Upper lobe of left lung (tissue), 6 donors: ENCODE results near the gene PTGER4. TPM values are rescaled to one million over a fixed set of nuclear protein-coding genes. Genes with fewer than 3 reads are reported as not detected.

Experiments used
- ATAC-seq, 2 donors: fragments of 200-7000 bp; cut with Tn5 transposase; one replicate each; pipeline ENCODE4 v1.9.1; 2022; ENCODE audit warnings: mild to moderate bottlenecking in 2 of 2, moderate library complexity in 2 of 2; ENCODE audit not compliant: low FRiP score in 2 of 2
- DNase-seq, 2 donors: peaks; one replicate each; pipeline ENCODE4 v3.0.0-alpha.2; 2019 to 2020
- H3K27ac ChIP-seq, 4 donors: fragments of 200-600 bp; sonication (generic); one replicate each; pipeline ENCODE4 v1.5.1; 2016 to 2019
- H3K27me3 ChIP-seq, 4 donors: fragments of 200-600 bp; sonication (generic); one replicate each; pipeline ENCODE4 v1.5.1; 2017 to 2019
- H3K36me3 ChIP-seq, 4 donors: fragments of 200-600 bp; sonication (generic); one replicate each; pipeline ENCODE4 v1.5.1; 2016 to 2019
- H3K4me1 ChIP-seq, 4 donors: fragments of 200-600 bp; sonication (generic); one replicate each; pipeline ENCODE4 v1.5.1; 2018 to 2019
- H3K4me3 ChIP-seq, 4 donors: fragments of 200-600 bp; sonication (generic); one replicate each; pipeline ENCODE4 v1.5.1; 2017 to 2019; ENCODE audit warnings: mild to moderate bottlenecking in 2 of 4, moderate library complexity in 1 of 4
- H3K9me3 ChIP-seq, 4 donors: fragments of 200-600 bp; sonication (generic); one replicate each; pipeline ENCODE4 v1.5.1; 2018 to 2019
- EP300 ChIP-seq, 4 donors: sonication (generic); formaldehyde crosslinking; IDR thresholded peaks; one replicate each; pipeline ENCODE4 v1.5.1; 2017; ENCODE audit warnings: antibody characterized with exemption in 4 of 4, control low read depth in 2 of 4
- POLR2A ChIP-seq, 4 donors: fragments of 450-650 bp; IDR thresholded peaks; one replicate each; pipeline ENCODE4 v1.5.1; 2016 to 2017; ENCODE audit warnings: antibody characterized with exemption in 4 of 4, mild to moderate bottlenecking in 2 of 4
- POLR2AphosphoS5 ChIP-seq, 2 donors: sonication (generic); formaldehyde crosslinking; IDR thresholded peaks; one replicate each; pipeline ENCODE4 v1.5.1; 2017; ENCODE audit warnings: antibody characterized with exemption in 2 of 2
- WGBS, 2 donors: methylation state at CpG; one replicate each; pipeline ENCODE4 v1.1.5; 2017 to 2018; 5-methylcytosine and 5-hydroxymethylcytosine counted together
- total RNA-seq, 6 donors: library from RNA; depleted of rRNA in 4 of 6; stranded (reverse); fragments of >200 nt in 4 of 6; gene quantifications; one replicate each; pipeline versions ENCODE4 v1.1.0 to v1.2.1, GENCODE V29; 2016 to 2021
- TF ChIP-seq, protein P1 (sequence below), 6 experiments: fragments of 450-650 bp in 4 of 6; fragments of 200-600 bp in 2 of 6; sonication (generic) in 2 of 6; IDR thresholded peaks; one replicate each; pipeline ENCODE4 v1.5.1; 2016 to 2019; ENCODE audit warnings: antibody characterized with exemption in 6 of 6
- donor health status: DM: no; HTN: no; CAD: no; lungs with moderate emphysema.
- donor health status: DM: no; HTN: yes; CAD: no; lungs with severe emphysema.

Gene PTGER4
- total RNA-seq, 6 donors from 2014 or later: 33.9 to 64.1 (median 45.8) TPM

DNA sequence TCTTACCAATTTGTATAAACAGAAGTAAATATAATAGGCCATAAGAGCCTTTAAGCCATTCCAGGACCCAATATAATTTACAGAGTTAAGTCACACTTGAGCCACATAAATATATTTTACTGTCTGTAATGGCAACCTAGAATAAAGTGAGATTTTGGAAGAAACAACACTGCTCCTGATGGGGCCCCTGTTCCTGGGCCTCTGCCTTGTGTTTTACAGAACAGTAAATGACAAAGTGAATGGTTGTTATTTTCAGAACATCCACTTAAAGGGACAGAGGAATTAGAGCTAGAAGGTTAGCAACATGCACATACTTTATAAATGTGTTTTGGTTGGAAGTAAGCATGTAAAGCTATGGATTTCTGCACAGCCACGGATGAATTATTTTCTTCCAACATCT lies 3.6 kb downstream of the PTGER4 start:
- Histone ChIP-seq H3K36me3 (no peaks in the 10 kb centered on the region), H3K9me3 (no peaks in the 10 kb centered on the region), H3K4me3 (peak overlapping the region in 3 of 4 donors; percentile 69 to 81 (median 80)), H3K27ac (peak overlapping the region in 3 of 4 donors; percentile 18 to 93 (median 43)), H3K27me3 (peaks cover 0 to 9% (median under 1%) of the 10 kb centered on the region in 4 donors), H3K4me1 (peaks cover 18 to 46% (median 29%) of the 10 kb centered on the region in 4 donors)
- TF ChIP-seq POLR2A (IDR thresholded peaks at IDR 0.05) (no peak), POLR2AphosphoS5 (IDR thresholded peaks at IDR 0.05) (no peak), EP300 (IDR thresholded peaks at IDR 0.05) (no peak)
- TF ChIP-seq, protein P1, sequence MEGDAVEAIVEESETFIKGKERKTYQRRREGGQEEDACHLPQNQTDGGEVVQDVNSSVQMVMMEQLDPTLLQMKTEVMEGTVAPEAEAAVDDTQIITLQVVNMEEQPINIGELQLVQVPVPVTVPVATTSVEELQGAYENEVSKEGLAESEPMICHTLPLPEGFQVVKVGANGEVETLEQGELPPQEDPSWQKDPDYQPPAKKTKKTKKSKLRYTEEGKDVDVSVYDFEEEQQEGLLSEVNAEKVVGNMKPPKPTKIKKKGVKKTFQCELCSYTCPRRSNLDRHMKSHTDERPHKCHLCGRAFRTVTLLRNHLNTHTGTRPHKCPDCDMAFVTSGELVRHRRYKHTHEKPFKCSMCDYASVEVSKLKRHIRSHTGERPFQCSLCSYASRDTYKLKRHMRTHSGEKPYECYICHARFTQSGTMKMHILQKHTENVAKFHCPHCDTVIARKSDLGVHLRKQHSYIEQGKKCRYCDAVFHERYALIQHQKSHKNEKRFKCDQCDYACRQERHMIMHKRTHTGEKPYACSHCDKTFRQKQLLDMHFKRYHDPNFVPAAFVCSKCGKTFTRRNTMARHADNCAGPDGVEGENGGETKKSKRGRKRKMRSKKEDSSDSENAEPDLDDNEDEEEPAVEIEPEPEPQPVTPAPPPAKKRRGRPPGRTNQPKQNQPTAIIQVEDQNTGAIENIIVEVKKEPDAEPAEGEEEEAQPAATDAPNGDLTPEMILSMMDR (IDR thresholded peaks at IDR 0.05): no peak
- ATAC-seq (no peak), DNase-seq (no peak)
- WGBS, 2 donors: 43 to 58% methylated on average over 1 of the region's 1 CpG

GRCh38 chr5:40685193-40685592 lies 5.5 kb downstream of the PTGER4 start:
- peak overlapping the region in 1 of 4 donors; percentile 93 for H3K27ac ChIP-seq
- peaks cover 23 to 51% (median 29%) of the 10 kb centered on the region in 4 donors for H3K4me1 ChIP-seq
- DNase-seq (no peak), ATAC-seq (no peak)
- H3K9me3 ChIP-seq: no peaks in the 10 kb centered on the region
- peaks cover 0 to 9% (median under 1%) of the 10 kb centered on the region in 4 donors for H3K27me3 ChIP-seq
- no peak for TF ChIP-seq POLR2AphosphoS5 (IDR thresholded peaks at IDR 0.05)
- peak overlapping the region in 3 of 4 donors; percentile 3 to 80 (median 69) for H3K4me3 ChIP-seq
- H3K36me3 ChIP-seq: no peaks in the 10 kb centered on the region

- ATAC-seq (no peak), DNase-seq (no peak)
- no peaks in the 10 kb centered on the region for H3K36me3 ChIP-seq
- H3K27ac ChIP-seq: peak overlapping the region in 3 of 4 donors; percentile 6 to 93 (median 18)
- H3K4me1 ChIP-seq: peaks cover 15 to 44% (median 25%) of the 10 kb centered on the region in 4 donors
- no peak for TF ChIP-seq EP300 (IDR thresholded peaks at IDR 0.05)
- TF ChIP-seq, protein P1 (IDR thresholded peaks at IDR 0.05): no peak
- peaks cover 0 to 7% (median under 1%) of the 10 kb centered on the region in 4 donors for H3K27me3 ChIP-seq
- H3K4me3 ChIP-seq: peak overlapping the region in 3 of 4 donors; percentile 9 to 80 (median 69)
- H3K9me3 ChIP-seq: no peaks in the 10 kb centered on the region
- 67 to 81% methylated on average over 1 of the region's 1 CpG for WGBS, 2 donors
Measured at GRCh38 chr5:40685976-40686486, 6.3 kb downstream of the PTGER4 start.

DNA sequence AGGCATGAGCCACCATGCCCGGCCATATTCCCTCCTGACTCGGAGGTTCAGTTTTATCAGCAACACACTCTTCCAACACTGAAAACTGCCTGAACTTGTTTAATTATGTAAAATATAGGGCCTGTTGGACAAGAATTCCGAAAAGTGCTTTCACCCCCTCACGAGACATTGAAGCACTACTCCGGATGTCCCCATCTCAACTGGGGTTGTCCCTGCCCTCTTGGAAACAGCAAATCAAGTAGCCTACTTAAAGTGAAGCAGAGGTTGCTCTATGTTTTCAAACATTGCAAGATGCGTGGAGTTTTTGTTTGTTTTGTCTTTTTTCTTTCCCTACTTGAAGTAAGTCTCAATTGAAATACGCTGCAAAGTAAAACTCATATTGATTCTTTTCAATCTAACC lies 7.6 kb downstream of the PTGER4 start:
- Histone ChIP-seq H3K4me1 (peaks cover 10 to 36% (median 21%) of the 10 kb centered on the region in 4 donors), H3K27me3 (peaks cover 0 to 1% (median 0%) of the 10 kb centered on the region in 4 donors), H3K27ac (peak overlapping the region in 2 of 4 donors; percentile 18 to 93), H3K9me3 (no peaks in the 10 kb centered on the region), H3K4me3 (peak overlapping the region in 1 of 4 donors; percentile 80), H3K36me3 (peaks cover 0 to 11% (median 8%) of the 10 kb centered on the region in 4 donors)
- ATAC-seq (no peak), DNase-seq (no peak)
- TF ChIP-seq EP300 (IDR thresholded peaks at IDR 0.05) (no peak), POLR2A (IDR thresholded peaks at IDR 0.05) (no peak)
- TF ChIP-seq, protein P1 (IDR thresholded peaks at IDR 0.05): no peak
- 50 to 55% methylated on average over 7 of the region's 7 CpGs for WGBS, 2 donors

DNA sequence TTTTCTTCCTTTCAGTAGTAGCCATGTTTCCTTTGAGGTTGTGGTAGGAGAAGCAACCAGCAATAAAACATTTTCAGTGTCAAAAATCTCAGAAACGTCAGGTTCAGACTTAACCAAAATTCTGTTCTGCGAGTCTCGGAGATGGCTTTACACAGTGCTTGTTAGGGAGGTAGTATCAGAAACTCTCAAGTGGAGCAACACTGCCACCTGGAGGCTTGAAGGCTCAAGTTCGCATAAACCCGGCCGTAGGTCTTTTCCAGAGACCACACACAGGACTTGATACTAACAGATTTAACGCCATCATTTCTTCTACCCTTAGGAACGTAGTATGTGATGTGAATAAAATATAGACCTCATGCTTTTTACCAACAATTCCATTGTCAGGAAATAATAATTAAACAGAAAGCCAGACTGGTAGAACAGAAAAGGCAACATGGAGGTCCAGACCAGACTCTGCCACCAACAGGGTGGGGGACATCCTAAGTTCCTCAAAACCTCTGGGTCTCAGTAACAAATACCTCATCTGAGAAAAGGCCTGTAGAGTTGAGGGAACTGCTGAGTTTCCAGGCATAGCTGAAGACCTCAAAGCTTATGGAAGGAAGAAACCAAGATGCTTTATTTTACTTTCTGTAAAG lies 8.5 kb downstream of the PTGER4 start:
- Histone ChIP-seq H3K4me3 (peak overlapping the region in 1 of 4 donors; percentile 80), H3K36me3 (peaks cover 0 to 15% (median 9%) of the 10 kb centered on the region in 4 donors), H3K4me1 (peaks cover 10 to 36% (median 21%) of the 10 kb centered on the region in 4 donors), H3K9me3 (no peaks in the 10 kb centered on the region), H3K27ac (peak overlapping the region in 2 of 4 donors; percentile 18 to 93), H3K27me3 (no peaks in the 10 kb centered on the region)
- peak; percentile 94 to 95 for ATAC-seq
- WGBS, 2 donors: 2% methylated on average over 8 of the region's 8 CpGs
- TF ChIP-seq POLR2AphosphoS5 (IDR thresholded peaks at IDR 0.05) (no peak), POLR2A (IDR thresholded peaks at IDR 0.05) (no peak), EP300 (IDR thresholded peaks at IDR 0.05) (no peak)
- TF ChIP-seq, protein P1 (IDR thresholded peaks at IDR 0.05): peak; percentile 70 to 88 (median 82)
- DNase-seq: peak in 1 of 2 donors; percentile 85
